ENCODE results near the gene LCN6.

DNA sequence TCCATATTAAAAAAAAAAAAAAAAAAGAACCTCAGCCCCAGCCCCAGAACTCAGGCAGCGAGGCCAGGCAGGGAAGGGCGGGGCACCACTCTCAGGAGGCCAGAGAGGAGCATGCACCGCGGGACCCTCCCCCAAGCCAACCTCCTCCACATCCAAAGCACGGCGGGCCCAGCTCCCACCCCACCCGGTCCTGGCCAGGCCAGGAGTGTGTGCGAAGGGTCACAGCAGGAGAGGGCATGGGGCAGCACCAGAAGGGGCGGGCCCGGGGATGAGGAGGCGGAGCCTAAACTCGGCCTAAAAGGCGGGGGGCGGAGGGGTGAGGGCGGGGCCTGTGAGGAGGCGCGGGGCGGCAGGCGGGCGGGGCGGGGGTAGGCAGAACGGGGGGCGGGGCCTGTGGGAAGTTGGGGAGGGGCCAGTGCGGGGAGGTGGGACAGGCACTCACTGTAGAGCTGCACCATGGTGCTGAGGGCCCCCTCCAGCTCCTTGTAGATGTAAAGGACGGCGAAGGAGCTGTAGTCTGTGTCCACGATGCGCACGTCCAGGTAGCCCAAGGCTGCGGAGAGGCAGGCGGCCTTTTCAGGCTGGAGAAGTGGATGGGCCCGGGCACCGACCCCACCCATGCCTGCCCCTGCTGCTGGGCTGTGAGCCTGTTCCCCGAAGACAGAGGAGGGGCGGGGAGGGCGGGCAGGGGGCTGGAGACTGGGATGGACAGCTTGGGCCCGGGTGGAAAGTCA lies 14.8 kb upstream of the LCN6 start:
- TF ChIP-seq POLR2A (IDR thresholded peaks at IDR 0.05) (no peak), EP300 (IDR thresholded peaks at IDR 0.05) (no peak)
- TF ChIP-seq, protein P1, sequence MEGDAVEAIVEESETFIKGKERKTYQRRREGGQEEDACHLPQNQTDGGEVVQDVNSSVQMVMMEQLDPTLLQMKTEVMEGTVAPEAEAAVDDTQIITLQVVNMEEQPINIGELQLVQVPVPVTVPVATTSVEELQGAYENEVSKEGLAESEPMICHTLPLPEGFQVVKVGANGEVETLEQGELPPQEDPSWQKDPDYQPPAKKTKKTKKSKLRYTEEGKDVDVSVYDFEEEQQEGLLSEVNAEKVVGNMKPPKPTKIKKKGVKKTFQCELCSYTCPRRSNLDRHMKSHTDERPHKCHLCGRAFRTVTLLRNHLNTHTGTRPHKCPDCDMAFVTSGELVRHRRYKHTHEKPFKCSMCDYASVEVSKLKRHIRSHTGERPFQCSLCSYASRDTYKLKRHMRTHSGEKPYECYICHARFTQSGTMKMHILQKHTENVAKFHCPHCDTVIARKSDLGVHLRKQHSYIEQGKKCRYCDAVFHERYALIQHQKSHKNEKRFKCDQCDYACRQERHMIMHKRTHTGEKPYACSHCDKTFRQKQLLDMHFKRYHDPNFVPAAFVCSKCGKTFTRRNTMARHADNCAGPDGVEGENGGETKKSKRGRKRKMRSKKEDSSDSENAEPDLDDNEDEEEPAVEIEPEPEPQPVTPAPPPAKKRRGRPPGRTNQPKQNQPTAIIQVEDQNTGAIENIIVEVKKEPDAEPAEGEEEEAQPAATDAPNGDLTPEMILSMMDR (IDR thresholded peaks at IDR 0.05) = no peak
